WTC11 (cell line): ENCODE results near the gene DNM3. TPM values are rescaled to one million over a fixed set of nuclear protein-coding genes. Genes with fewer than 3 reads are reported as not detected.
A peak's percentile ranks its signal among the peaks of the same experiment; 100 is the strongest.

Experiments used
- ATAC-seq: fragments of 200-7000 bp; cut with Tn5 transposase; 2 replicates; pipeline ENCODE4 v1.10.0; 2021; ENCODE audit warnings: mild to moderate bottlenecking, moderate library complexity
- CTCF ChIA-PET: fragments of 300-600 bp; sonication (Branson Sonifier 250); formaldehyde crosslinking; loops from one replicate; lab custom pipeline; 2021; ENCODE audit warnings: antibody characterized with exemption; lab: Charles Lee
- POLR2A ChIA-PET: fragments of 350-600 bp; sonication (Branson Sonifier 250); formaldehyde crosslinking; loops from one replicate; lab custom pipeline; 2021; ENCODE audit warnings: antibody characterized with exemption; lab: Charles Lee
- DNase-seq: peaks from one replicate; pipeline ENCODE4 v3.0.0; 2021; ENCODE audit warnings: low spot score
- H3K27ac Mint-ChIP-seq: 2 replicates; pipeline ENCODE4 v1.8.0; 2021; ENCODE audit warnings: mixed read lengths
- H3K27me3 Mint-ChIP-seq: 2 replicates; pipeline ENCODE4 v1.8.0; 2021; ENCODE audit warnings: low read depth, mild to moderate bottlenecking, moderate library complexity, mixed read lengths
- H3K36me3 Mint-ChIP-seq: 2 replicates; pipeline ENCODE4 v1.8.0; 2021; ENCODE audit warnings: mixed read lengths
- H3K4me1 Mint-ChIP-seq: 2 replicates; pipeline ENCODE4 v1.8.0; 2022; ENCODE audit warnings: mixed read lengths
- H3K4me3 Mint-ChIP-seq: 2 replicates; pipeline ENCODE4 v1.8.0; 2021; ENCODE audit warnings: mild to moderate bottlenecking, moderate library complexity, mixed read lengths
- H3K9me3 Mint-ChIP-seq: 2 replicates; pipeline ENCODE4 v1.8.0; 2021; ENCODE audit warnings: mixed read lengths
- AR ChIP-seq: fragments of 250-450 bp; sonication (Bioruptor Pico); IDR thresholded peaks from 2 replicates; pipeline ENCODE4 v1.9.0; 2021; ENCODE audit warnings: mild to moderate bottlenecking
- ATF6 ChIP-seq: sonication (generic); formaldehyde crosslinking; IDR thresholded peaks from 2 replicates; pipeline ENCODE4 v1.8.1; 2023; ENCODE audit warnings: mild to moderate bottlenecking, missing genetic modification reagents
- CREB1 ChIP-seq: sonication (generic); formaldehyde crosslinking; IDR thresholded peaks from 2 replicates; pipeline ENCODE4 v1.8.0; 2023; ENCODE audit warnings: mild to moderate bottlenecking, missing genetic modification reagents
- FOXP1 ChIP-seq: sonication (generic); formaldehyde crosslinking; IDR thresholded peaks from 2 replicates; pipeline ENCODE4 v1.8.0; 2022; ENCODE audit warnings: missing genetic modification reagents, mild to moderate bottlenecking, moderate library complexity, borderline replicate concordance
- GRHL2 ChIP-seq: fragments of 250-450 bp; sonication (Bioruptor Pico); IDR thresholded peaks from 2 replicates; pipeline ENCODE4 v1.8.0; 2022; ENCODE audit warnings: mild to moderate bottlenecking, moderate library complexity; ENCODE audit not compliant: insufficient replicate concordance, severe bottlenecking
- GTF2I ChIP-seq: fragments of 250-450 bp; sonication (Bioruptor Pico); conservative IDR thresholded peaks from 2 replicates; pipeline ENCODE4 v1.4.0; 2021; ENCODE audit warnings: mild to moderate bottlenecking
- HMGA2 ChIP-seq: fragments of 250-450 bp; sonication (Bioruptor Pico); IDR thresholded peaks from 2 replicates; pipeline ENCODE4 v1.4.0; 2021; ENCODE audit warnings: mild to moderate bottlenecking, moderate library complexity
- IRF1 ChIP-seq: sonication (generic); formaldehyde crosslinking; IDR thresholded peaks from 2 replicates; pipeline ENCODE4 v1.8.0; 2023; ENCODE audit warnings: missing genetic modification reagents
- JAZF1 ChIP-seq: fragments of 250-450 bp; sonication (Bioruptor Pico); IDR thresholded peaks from 2 replicates; pipeline ENCODE4 v1.9.0; 2021; ENCODE audit warnings: moderate library complexity, mild to moderate bottlenecking, inconsistent platforms
- NFYB ChIP-seq: sonication (generic); formaldehyde crosslinking; conservative IDR thresholded peaks from 2 replicates; pipeline ENCODE4 v1.8.0; 2022; ENCODE audit warnings: low read depth, missing genetic modification reagents
- NR1H2 ChIP-seq: sonication (generic); formaldehyde crosslinking; IDR thresholded peaks from 2 replicates; pipeline ENCODE4 v1.9.0; 2021; ENCODE audit warnings: mild to moderate bottlenecking, moderate library complexity, missing genetic modification reagents
- SOX15 ChIP-seq: fragments of 250-450 bp; sonication (Bioruptor Pico); IDR thresholded peaks from 2 replicates; pipeline ENCODE4 v1.9.0; 2021; ENCODE audit warnings: mild to moderate bottlenecking
- TCF7 ChIP-seq: sonication (generic); formaldehyde crosslinking; IDR thresholded peaks from 2 replicates; pipeline ENCODE4 v1.8.0; 2022; ENCODE audit warnings: mild to moderate bottlenecking, low read depth, missing genetic modification reagents, moderate library complexity
- ZMAT4 ChIP-seq: fragments of 250-450 bp; sonication (Bioruptor Pico); IDR thresholded peaks from 2 replicates; pipeline ENCODE4 v1.9.0; 2021; ENCODE audit warnings: mild to moderate bottlenecking
- ZNF121 ChIP-seq: sonication (generic); formaldehyde crosslinking; IDR thresholded peaks from 2 replicates; pipeline ENCODE4 v1.8.0; 2023; ENCODE audit warnings: missing genetic modification reagents
- ZNF416 ChIP-seq: fragments of 250-450 bp; sonication (Bioruptor Pico); IDR thresholded peaks from 2 replicates; pipeline ENCODE4 v1.9.0; 2021; ENCODE audit warnings: mild to moderate bottlenecking, inconsistent platforms
- total RNA-seq: library from RNA; stranded (reverse); gene quantifications from 3 replicates; pipeline ENCODE4 v1.2.3, GENCODE V29; 2021
- TF ChIP-seq, protein P1 (sequence below): sonication (generic); formaldehyde crosslinking; IDR thresholded peaks from 2 replicates; pipeline ENCODE4 v1.8.1; 2023; ENCODE audit warnings: mild to moderate bottlenecking, missing genetic modification reagents
- TF ChIP-seq, protein P2 (sequence below): fragments of 250-450 bp; sonication (Bioruptor Pico); IDR thresholded peaks from 2 replicates; pipeline ENCODE4 v1.8.0; 2021; ENCODE audit warnings: mild to moderate bottlenecking

Gene DNM3
- total RNA-seq, 1 experiment from 2014 or later: 1.9 TPM

GRCh38 chr1:172393354-172393753 is 552.1 kb downstream of the DNM3 start (continued):
- TF ChIP-seq ZMAT4 (CRISPR knock-in tag) (no peak), FOXP1 (CRISPR knock-in tag) (no peak), CREB1 (CRISPR knock-in tag) (no peak)

DNA sequence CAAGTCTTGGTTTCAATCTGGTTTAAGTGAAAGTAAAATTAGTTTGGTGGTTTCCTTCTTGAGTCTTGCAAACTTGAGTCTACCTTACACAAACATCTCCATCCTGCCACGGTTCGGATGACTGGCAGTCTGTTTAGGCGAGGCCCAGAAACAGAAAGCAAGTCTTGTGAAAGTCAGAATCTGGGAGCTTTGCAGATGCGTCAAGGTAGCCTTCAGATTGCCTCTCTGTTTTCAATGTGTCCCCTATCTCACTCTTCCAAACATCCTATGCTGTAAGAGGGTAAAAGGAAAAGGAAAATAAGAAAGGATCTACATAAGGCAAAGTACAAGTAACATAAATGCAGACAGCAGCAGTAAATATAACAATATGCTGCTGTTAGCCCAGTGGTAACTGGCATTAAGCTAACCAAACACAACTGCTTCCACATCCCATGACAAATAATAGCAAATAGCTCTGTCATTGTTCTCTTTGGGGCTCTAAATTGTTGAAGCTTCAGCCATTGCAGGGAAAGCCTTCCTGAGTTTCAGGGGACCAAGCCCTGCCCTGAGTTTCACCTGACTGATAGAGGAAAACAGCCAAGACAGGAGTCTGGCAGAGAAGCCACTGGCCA is 552.9 kb downstream of the DNM3 start:
- Mint-ChIP-seq H3K4me1 (peaks cover 54% of the 10 kb centered on the region), H3K9me3 (no peaks in the 10 kb centered on the region), H3K4me3 (no peak overlapping the region), H3K27ac (peak overlapping the region; percentile 90), H3K27me3 (peaks cover 3% of the 10 kb centered on the region; the same call in 1 of the 2 replicates), H3K36me3 (no peaks in the 10 kb centered on the region)
- peak; percentile 31 for ATAC-seq
- ChIA-PET POLR2A (interaction anchor here (0.6 kb wide), 1 partner anchor 231 kb away, joined by 3 read pairs; no protein-coding TSS in a partner anchor), CTCF (interaction anchor here (0.5 to 1.6 kb wide), 2 partner anchors 392 to 419 kb away, joined by 3 to 6 read pairs; no protein-coding TSS in a partner anchor)
- no peak for TF ChIP-seq ZNF121
- TF ChIP-seq HMGA2 (CRISPR knock-in tag): no peak
- TF ChIP-seq GRHL2: no peak
- TF ChIP-seq JAZF1 (CRISPR knock-in tag): no peak
- TF ChIP-seq, protein P1, sequence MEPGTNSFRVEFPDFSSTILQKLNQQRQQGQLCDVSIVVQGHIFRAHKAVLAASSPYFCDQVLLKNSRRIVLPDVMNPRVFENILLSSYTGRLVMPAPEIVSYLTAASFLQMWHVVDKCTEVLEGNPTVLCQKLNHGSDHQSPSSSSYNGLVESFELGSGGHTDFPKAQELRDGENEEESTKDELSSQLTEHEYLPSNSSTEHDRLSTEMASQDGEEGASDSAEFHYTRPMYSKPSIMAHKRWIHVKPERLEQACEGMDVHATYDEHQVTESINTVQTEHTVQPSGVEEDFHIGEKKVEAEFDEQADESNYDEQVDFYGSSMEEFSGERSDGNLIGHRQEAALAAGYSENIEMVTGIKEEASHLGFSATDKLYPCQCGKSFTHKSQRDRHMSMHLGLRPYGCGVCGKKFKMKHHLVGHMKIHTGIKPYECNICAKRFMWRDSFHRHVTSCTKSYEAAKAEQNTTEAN (CRISPR knock-in tag): no peak
- TF ChIP-seq TCF7 (CRISPR knock-in tag): no peak
- no peak for TF ChIP-seq ATF6
- TF ChIP-seq NR1H2 (CRISPR knock-in tag): no peak
- no peak for TF ChIP-seq SOX15 (CRISPR knock-in tag)
- no peak for TF ChIP-seq NFYB (CRISPR knock-in tag)
- TF ChIP-seq, protein P2, sequence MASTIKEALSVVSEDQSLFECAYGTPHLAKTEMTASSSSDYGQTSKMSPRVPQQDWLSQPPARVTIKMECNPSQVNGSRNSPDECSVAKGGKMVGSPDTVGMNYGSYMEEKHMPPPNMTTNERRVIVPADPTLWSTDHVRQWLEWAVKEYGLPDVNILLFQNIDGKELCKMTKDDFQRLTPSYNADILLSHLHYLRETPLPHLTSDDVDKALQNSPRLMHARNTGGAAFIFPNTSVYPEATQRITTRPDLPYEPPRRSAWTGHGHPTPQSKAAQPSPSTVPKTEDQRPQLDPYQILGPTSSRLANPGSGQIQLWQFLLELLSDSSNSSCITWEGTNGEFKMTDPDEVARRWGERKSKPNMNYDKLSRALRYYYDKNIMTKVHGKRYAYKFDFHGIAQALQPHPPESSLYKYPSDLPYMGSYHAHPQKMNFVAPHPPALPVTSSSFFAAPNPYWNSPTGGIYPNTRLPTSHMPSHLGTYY (CRISPR knock-in tag): no peak
- no peak for TF ChIP-seq ZNF416
- TF ChIP-seq CREB1 (CRISPR knock-in tag): no peak
- TF ChIP-seq AR (CRISPR knock-in tag): no peak
- no peak for DNase-seq

- Mint-ChIP-seq H3K36me3 (no peaks in the 10 kb centered on the region), H3K4me3 (no peak overlapping the region), H3K9me3 (no peaks in the 10 kb centered on the region)
- no peak for ATAC-seq
- POLR2A ChIA-PET: interaction anchor here (0.6 kb wide), 1 partner anchor 232 kb away, joined by 3 read pairs; no protein-coding TSS in a partner anchor
- TF ChIP-seq GTF2I (CRISPR knock-in tag) (no peak), IRF1 (CRISPR knock-in tag) (no peak), GRHL2 (no peak), HMGA2 (CRISPR knock-in tag) (no peak)
- TF ChIP-seq, all 79 proteins: peak for 0
- Mint-ChIP-seq H3K27me3 (peaks cover 3% of the 10 kb centered on the region; the same call in 1 of the 2 replicates), H3K27ac (peak overlapping the region; percentile 67), H3K4me1 (peaks cover 59% of the 10 kb centered on the region)
- CTCF ChIA-PET: interaction anchor here (1.6 kb wide), 1 partner anchor 392 kb away, joined by 6 read pairs; no protein-coding TSS in a partner anchor
- DNase-seq: no peak
Measured at GRCh38 chr1:172394811-172395210, 553.5 kb downstream of the DNM3 start.
